HEK293 (cell line): ENCODE results near the gene CENPB.

ENCODE experiments used
- EGR2 ChIP-seq: fragments of 450-650 bp; formaldehyde crosslinking; IDR thresholded peaks from 2 replicates; pipeline ENCODE4 v1.5.1; 2016; ENCODE audit warnings: low read depth, missing biosample characterization, missing genetic modification characterization
- GLI2 ChIP-seq: fragments of 450-650 bp; formaldehyde crosslinking; IDR thresholded peaks from 2 replicates; pipeline ENCODE4; 2017; ENCODE audit warnings: missing biosample characterization, missing genetic modification characterization, low read depth, borderline replicate concordance
- HOXD13 ChIP-seq: sonication (generic); formaldehyde crosslinking; IDR thresholded peaks from 2 replicates; pipeline ENCODE4 v1.8.0; 2022; ENCODE audit warnings: missing genetic modification reagents, borderline replicate concordance
- KLF8 ChIP-seq: fragments of 450-650 bp; formaldehyde crosslinking; IDR thresholded peaks from 2 replicates; pipeline ENCODE4 v1.5.1; 2016; ENCODE audit warnings: missing biosample characterization, missing genetic modification characterization
- MYNN ChIP-seq: fragments of 450-650 bp; formaldehyde crosslinking; IDR thresholded peaks from 2 replicates; pipeline ENCODE4 v1.5.1; 2016; ENCODE audit warnings: missing biosample characterization, missing genetic modification characterization, borderline replicate concordance
- MZF1 ChIP-seq: fragments of 450-650 bp; formaldehyde crosslinking; IDR thresholded peaks from 2 replicates; pipeline ENCODE4 v1.5.1; 2017; ENCODE audit warnings: missing biosample characterization, missing genetic modification characterization, borderline replicate concordance
- SALL2 ChIP-seq: fragments of 450-650 bp; formaldehyde crosslinking; IDR thresholded peaks from 2 replicates; pipeline ENCODE4 v1.5.0; 2017; ENCODE audit warnings: missing biosample characterization, mild to moderate bottlenecking, missing genetic modification characterization, borderline replicate concordance
- ZBTB21 ChIP-seq: fragments of 450-650 bp; formaldehyde crosslinking; IDR thresholded peaks from 2 replicates; pipeline ENCODE4 v1.5.1; 2017; ENCODE audit warnings: missing biosample characterization, missing genetic modification characterization
- ZNF16 ChIP-seq: fragments of 450-650 bp; formaldehyde crosslinking; IDR thresholded peaks from 2 replicates; pipeline ENCODE4 v1.5.1; 2016; ENCODE audit warnings: low read depth, missing biosample characterization, missing genetic modification characterization
- ZNF175 ChIP-seq: fragments of 450-650 bp; formaldehyde crosslinking; IDR thresholded peaks from 2 replicates; pipeline ENCODE4 v1.5.1; 2016; ENCODE audit warnings: missing biosample characterization, missing genetic modification characterization
- ZNF19 ChIP-seq: fragments of 450-650 bp; formaldehyde crosslinking; IDR thresholded peaks from 2 replicates; pipeline ENCODE4; 2016; ENCODE audit warnings: missing biosample characterization, missing genetic modification characterization, low read depth
- ZNF292 ChIP-seq: fragments of 450-650 bp; formaldehyde crosslinking; IDR thresholded peaks from 2 replicates; pipeline ENCODE4 v1.5.1; 2016; ENCODE audit warnings: low read depth, missing biosample characterization, missing genetic modification characterization, borderline replicate concordance
- ZNF311 ChIP-seq: fragments of 450-650 bp; formaldehyde crosslinking; IDR thresholded peaks from 2 replicates; pipeline ENCODE4 v1.5.1; 2017; ENCODE audit warnings: missing biosample characterization, missing genetic modification characterization, borderline replicate concordance
- ZNF341 ChIP-seq: fragments of 450-650 bp; formaldehyde crosslinking; IDR thresholded peaks from 2 replicates; pipeline ENCODE4; 2016; ENCODE audit warnings: low read depth, missing biosample characterization, missing genetic modification characterization
- ZNF404 ChIP-seq: fragments of 450-650 bp; formaldehyde crosslinking; IDR thresholded peaks from 2 replicates; pipeline ENCODE4 v1.5.1; 2017; ENCODE audit warnings: missing biosample characterization, missing genetic modification characterization
- ZNF433 ChIP-seq: fragments of 450-650 bp; formaldehyde crosslinking; IDR thresholded peaks from 2 replicates; pipeline ENCODE4 v1.5.1; 2016; ENCODE audit warnings: missing biosample characterization, missing genetic modification characterization, low read depth
- ZNF544 ChIP-seq: fragments of 450-650 bp; formaldehyde crosslinking; IDR thresholded peaks from 2 replicates; pipeline ENCODE4 v1.5.0; 2017; ENCODE audit warnings: missing biosample characterization, missing genetic modification characterization
- ZNF610 ChIP-seq: fragments of 450-650 bp; formaldehyde crosslinking; IDR thresholded peaks from 2 replicates; pipeline ENCODE4 v1.5.1; 2016; ENCODE audit warnings: missing biosample characterization, missing genetic modification characterization, borderline replicate concordance
- ZNF660 ChIP-seq: fragments of 450-650 bp; IDR thresholded peaks from 2 replicates; pipeline ENCODE4 v1.5.1; 2018; ENCODE audit warnings: missing biosample characterization, mild to moderate bottlenecking, missing genetic modification characterization
- ZNF664 ChIP-seq: fragments of 450-650 bp; formaldehyde crosslinking; IDR thresholded peaks from 2 replicates; pipeline ENCODE4 v1.5.1; 2016; ENCODE audit warnings: missing biosample characterization, missing genetic modification characterization
- ZNF776 ChIP-seq: fragments of 450-650 bp; formaldehyde crosslinking; IDR thresholded peaks from 2 replicates; pipeline ENCODE4 v1.5.0; 2017; ENCODE audit warnings: missing biosample characterization, missing genetic modification characterization, borderline replicate concordance
- ZXDB ChIP-seq: fragments of 450-650 bp; formaldehyde crosslinking; IDR thresholded peaks from 2 replicates; pipeline ENCODE4 v1.5.1; 2016; ENCODE audit warnings: missing biosample characterization, missing genetic modification characterization
- TF ChIP-seq, protein P1 (sequence below): fragments of 450-650 bp; IDR thresholded peaks from 2 replicates; pipeline ENCODE4 v1.5.1; 2018; ENCODE audit warnings: missing biosample characterization, mild to moderate bottlenecking, missing genetic modification characterization
- TF ChIP-seq, protein P2 (sequence below): fragments of 450-650 bp; formaldehyde crosslinking; conservative IDR thresholded peaks from 2 replicates; pipeline ENCODE4 v1.5.1; 2016; ENCODE audit warnings: low read depth, missing biosample characterization, missing genetic modification characterization
- TF ChIP-seq, protein P3 (sequence below): fragments of 450-650 bp; formaldehyde crosslinking; IDR thresholded peaks from 2 replicates; pipeline ENCODE4 v1.5.1; 2016; ENCODE audit warnings: missing biosample characterization, missing genetic modification characterization
- TF ChIP-seq, protein P4 (sequence below): fragments of 450-650 bp; formaldehyde crosslinking; IDR thresholded peaks from 2 replicates; pipeline ENCODE4 v1.5.1; 2016; ENCODE audit warnings: missing biosample characterization, missing genetic modification characterization
- TF ChIP-seq, protein P5 (sequence below): fragments of 450-650 bp; formaldehyde crosslinking; IDR thresholded peaks from 2 replicates; pipeline ENCODE4 v1.5.1; 2016; ENCODE audit warnings: missing biosample characterization, missing genetic modification characterization

CENPB gene

DNA sequence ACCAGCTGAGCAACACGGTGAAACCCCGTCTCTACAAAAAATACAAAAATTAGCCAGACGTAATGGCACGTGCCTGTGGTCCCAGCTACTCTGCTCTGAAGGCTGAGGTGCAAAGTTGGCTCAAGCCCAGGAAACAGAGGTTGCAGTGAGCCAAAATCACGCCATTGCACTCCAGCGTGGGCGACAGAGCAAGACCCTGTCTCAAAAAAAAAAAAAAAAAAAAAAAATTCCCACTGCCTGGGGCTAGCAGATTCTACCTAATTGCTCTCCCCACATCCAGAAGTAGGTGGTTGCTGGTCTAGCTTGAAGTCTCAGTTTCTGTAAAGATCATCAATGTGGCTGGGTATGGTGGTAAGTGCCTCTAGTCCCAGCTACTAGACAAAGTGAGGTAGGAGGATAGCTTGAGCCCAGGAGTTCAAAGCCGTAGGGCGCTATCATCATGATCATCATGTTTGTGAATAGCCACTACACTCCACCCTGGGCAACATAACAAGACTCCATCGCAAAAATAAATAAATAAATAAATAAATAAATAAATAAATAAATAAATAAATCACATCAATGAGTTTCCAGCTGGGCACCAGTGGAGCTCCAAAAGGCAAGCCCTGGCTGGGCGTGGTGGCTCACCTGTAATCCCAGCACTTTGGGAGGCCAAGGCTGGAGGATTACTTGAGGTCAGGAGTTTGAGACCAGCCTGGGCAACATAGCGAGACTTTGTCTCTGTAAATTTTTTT, 27.5 kb upstream of the CENPB start (continued):
- TF ChIP-seq ZNF292 (tag by site-specific recombination) (peak; percentile 81; the same call in 1 of the 2 replicates), ZNF175 (tag by site-specific recombination) (no peak), ZNF776 (tag by site-specific recombination) (no peak), HOXD13 (CRISPR knock-in tag) (no peak), ZNF404 (peak; percentile 96), ZXDB (tag by site-specific recombination) (peak; percentile 86), ZNF433 (tag by site-specific recombination) (peak; percentile 94), ZBTB21 (tag by site-specific recombination) (peak; percentile 53; the same call in 1 of the 2 replicates), ZNF341 (tag by site-specific recombination) (peak; percentile 52; the same call in 1 of the 2 replicates), ZNF544 (tag by site-specific recombination) (no peak), MYNN (tag by site-specific recombination) (no peak), ZNF16 (tag by site-specific recombination) (no peak), ZNF311 (no peak), KLF8 (tag by site-specific recombination) (no peak), MZF1 (tag by site-specific recombination) (peak; percentile 47; the same call in 1 of the 2 replicates), EGR2 (tag by site-specific recombination) (peak; percentile 30; the same call in 1 of the 2 replicates), ZNF660 (tag by site-specific recombination) (no peak), SALL2 (tag by site-specific recombination) (no peak), ZNF664 (tag by site-specific recombination) (peak; percentile 91), ZNF19 (tag by site-specific recombination) (peak; percentile 67; the same call in 1 of the 2 replicates), GLI2 (tag by site-specific recombination) (peak; percentile 69; the same call in 1 of the 2 replicates), ZNF610 (tag by site-specific recombination) (no peak)
- TF ChIP-seq, protein P1, sequence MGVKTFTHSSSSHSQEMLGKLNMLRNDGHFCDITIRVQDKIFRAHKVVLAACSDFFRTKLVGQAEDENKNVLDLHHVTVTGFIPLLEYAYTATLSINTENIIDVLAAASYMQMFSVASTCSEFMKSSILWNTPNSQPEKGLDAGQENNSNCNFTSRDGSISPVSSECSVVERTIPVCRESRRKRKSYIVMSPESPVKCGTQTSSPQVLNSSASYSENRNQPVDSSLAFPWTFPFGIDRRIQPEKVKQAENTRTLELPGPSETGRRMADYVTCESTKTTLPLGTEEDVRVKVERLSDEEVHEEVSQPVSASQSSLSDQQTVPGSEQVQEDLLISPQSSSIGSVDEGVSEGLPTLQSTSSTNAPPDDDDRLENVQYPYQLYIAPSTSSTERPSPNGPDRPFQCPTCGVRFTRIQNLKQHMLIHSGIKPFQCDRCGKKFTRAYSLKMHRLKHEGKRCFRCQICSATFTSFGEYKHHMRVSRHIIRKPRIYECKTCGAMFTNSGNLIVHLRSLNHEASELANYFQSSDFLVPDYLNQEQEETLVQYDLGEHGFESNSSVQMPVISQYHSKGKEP = no peak
- TF ChIP-seq, protein P2, sequence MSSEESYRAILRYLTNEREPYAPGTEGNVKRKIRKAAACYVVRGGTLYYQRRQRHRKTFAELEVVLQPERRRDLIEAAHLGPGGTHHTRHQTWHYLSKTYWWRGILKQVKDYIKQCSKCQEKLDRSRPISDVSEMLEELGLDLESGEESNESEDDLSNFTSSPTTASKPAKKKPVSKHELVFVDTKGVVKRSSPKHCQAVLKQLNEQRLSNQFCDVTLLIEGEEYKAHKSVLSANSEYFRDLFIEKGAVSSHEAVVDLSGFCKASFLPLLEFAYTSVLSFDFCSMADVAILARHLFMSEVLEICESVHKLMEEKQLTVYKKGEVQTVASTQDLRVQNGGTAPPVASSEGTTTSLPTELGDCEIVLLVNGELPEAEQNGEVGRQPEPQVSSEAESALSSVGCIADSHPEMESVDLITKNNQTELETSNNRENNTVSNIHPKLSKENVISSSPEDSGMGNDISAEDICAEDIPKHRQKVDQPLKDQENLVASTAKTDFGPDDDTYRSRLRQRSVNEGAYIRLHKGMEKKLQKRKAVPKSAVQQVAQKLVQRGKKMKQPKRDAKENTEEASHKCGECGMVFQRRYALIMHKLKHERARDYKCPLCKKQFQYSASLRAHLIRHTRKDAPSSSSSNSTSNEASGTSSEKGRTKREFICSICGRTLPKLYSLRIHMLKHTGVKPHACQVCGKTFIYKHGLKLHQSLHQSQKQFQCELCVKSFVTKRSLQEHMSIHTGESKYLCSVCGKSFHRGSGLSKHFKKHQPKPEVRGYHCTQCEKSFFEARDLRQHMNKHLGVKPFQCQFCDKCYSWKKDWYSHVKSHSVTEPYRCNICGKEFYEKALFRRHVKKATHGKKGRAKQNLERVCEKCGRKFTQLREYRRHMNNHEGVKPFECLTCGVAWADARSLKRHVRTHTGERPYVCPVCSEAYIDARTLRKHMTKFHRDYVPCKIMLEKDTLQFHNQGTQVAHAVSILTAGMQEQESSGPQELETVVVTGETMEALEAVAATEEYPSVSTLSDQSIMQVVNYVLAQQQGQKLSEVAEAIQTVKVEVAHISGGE (tag by site-specific recombination) = peak; percentile 87
- TF ChIP-seq, protein P3, sequence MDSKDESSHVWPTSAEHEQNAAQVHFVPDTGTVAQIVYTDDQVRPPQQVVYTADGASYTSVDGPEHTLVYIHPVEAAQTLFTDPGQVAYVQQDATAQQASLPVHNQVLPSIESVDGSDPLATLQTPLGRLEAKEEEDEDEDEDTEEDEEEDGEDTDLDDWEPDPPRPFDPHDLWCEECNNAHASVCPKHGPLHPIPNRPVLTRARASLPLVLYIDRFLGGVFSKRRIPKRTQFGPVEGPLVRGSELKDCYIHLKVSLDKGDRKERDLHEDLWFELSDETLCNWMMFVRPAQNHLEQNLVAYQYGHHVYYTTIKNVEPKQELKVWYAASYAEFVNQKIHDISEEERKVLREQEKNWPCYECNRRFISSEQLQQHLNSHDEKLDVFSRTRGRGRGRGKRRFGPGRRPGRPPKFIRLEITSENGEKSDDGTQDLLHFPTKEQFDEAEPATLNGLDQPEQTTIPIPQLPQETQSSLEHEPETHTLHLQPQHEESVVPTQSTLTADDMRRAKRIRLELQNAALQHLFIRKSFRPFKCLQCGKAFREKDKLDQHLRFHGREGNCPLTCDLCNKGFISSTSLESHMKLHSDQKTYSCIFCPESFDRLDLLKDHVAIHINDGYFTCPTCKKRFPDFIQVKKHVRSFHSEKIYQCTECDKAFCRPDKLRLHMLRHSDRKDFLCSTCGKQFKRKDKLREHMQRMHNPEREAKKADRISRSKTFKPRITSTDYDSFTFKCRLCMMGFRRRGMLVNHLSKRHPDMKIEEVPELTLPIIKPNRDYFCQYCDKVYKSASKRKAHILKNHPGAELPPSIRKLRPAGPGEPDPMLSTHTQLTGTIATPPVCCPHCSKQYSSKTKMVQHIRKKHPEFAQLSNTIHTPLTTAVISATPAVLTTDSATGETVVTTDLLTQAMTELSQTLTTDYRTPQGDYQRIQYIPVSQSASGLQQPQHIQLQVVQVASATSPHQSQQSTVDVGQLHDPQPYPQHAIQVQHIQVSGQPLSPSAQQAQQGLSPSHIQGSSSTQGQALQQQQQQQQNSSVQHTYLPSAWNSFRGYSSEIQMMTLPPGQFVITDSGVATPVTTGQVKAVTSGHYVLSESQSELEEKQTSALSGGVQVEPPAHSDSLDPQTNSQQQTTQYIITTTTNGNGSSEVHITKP = no peak
- TF ChIP-seq, protein P4, sequence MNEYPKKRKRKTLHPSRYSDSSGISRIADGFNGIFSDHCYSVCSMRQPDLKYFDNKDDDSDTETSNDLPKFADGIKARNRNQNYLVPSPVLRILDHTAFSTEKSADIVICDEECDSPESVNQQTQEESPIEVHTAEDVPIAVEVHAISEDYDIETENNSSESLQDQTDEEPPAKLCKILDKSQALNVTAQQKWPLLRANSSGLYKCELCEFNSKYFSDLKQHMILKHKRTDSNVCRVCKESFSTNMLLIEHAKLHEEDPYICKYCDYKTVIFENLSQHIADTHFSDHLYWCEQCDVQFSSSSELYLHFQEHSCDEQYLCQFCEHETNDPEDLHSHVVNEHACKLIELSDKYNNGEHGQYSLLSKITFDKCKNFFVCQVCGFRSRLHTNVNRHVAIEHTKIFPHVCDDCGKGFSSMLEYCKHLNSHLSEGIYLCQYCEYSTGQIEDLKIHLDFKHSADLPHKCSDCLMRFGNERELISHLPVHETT = 0 out of 2 replicates have a peak, but pooled peaks have one; percentile 30
- TF ChIP-seq, protein P5, sequence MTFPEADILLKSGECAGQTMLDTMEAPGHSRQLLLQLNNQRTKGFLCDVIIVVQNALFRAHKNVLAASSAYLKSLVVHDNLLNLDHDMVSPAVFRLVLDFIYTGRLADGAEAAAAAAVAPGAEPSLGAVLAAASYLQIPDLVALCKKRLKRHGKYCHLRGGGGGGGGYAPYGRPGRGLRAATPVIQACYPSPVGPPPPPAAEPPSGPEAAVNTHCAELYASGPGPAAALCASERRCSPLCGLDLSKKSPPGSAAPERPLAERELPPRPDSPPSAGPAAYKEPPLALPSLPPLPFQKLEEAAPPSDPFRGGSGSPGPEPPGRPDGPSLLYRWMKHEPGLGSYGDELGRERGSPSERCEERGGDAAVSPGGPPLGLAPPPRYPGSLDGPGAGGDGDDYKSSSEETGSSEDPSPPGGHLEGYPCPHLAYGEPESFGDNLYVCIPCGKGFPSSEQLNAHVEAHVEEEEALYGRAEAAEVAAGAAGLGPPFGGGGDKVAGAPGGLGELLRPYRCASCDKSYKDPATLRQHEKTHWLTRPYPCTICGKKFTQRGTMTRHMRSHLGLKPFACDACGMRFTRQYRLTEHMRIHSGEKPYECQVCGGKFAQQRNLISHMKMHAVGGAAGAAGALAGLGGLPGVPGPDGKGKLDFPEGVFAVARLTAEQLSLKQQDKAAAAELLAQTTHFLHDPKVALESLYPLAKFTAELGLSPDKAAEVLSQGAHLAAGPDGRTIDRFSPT (tag by site-specific recombination) = no peak
